GM19463 (cell line): ENCODE results near the gene PKDREJ.

Source experiments
- ATAC-seq: cut with Tn5 transposase; IDR thresholded peaks from one replicate; pipeline ENCODE4 v1.9.1; 2021; ENCODE audit warnings: mild to moderate bottlenecking, moderate library complexity; ENCODE audit not compliant: unreplicated experiment

PKDREJ gene

DNA sequence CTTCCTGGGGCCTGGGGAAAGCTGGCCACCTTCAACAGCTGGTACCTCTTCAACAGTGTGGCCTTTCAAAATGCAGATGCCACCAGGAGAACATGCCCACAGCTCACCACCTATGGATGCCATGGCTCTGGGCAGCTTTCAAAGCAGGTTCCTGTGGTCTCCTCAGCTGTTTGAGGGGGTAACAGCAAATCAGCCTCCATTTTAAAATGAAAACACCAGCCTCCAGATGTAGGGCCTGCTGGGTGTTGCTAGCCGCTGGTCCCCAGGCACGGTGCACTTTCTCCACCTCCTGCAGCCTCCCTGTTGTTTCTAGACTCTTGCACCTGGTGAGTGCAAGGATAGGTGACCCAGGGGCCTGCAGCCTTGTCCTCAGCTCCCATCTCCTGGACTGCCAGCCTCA is 23.1 kb downstream of the PKDREJ start:
- no peak for ATAC-seq

GRCh38 chr22:46239261-46240048 is 23.7 kb downstream of the PKDREJ start:
- no peak for ATAC-seq

- ATAC-seq: no peak
Measured at GRCh38 chr22:46238541-46238940, 24.6 kb downstream of the PKDREJ start.

- ATAC-seq: no peak
Measured at GRCh38 chr22:46237453-46238124, 25.6 kb downstream of the PKDREJ start.

- no peak for ATAC-seq
Measured at GRCh38 chr22:46234969-46235368, 28.2 kb downstream of the PKDREJ start.

GRCh38 chr22:46233231-46233630 is 29.9 kb downstream of the PKDREJ start:
- no peak for ATAC-seq

DNA sequence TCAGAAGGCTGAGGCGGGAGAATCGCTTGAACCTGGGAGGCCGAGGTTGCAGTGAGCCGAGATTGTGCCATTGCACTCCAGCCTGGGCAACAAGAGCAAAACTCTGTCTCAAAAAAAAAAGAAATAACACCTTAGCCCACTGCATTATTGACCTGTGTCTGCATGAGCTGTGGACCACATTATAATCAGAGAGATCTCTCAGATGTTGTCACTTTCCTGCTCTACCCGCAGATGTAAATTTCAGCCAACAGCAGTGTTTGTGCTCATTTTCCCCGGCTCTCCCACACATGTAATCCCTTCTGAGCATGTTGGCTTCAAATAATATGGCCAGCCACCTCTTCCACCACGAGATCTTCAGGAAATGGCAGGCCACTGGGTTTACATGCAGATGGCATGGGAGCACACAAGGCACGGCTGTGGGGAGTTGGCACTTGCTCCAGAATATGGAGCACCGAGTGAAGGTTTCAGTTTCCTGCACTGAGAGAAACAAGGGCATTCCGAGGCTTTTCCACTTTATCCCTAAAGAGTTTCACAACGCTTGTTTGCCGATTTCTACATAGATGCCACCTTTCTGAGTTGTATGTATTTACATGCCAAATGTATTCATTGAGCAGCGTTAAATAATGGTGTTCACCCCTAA is 32.8 kb downstream of the PKDREJ start:
- no peak for ATAC-seq

- ATAC-seq: no peak
Measured at GRCh38 chr22:46229701-46230100, 33.4 kb downstream of the PKDREJ start.

DNA sequence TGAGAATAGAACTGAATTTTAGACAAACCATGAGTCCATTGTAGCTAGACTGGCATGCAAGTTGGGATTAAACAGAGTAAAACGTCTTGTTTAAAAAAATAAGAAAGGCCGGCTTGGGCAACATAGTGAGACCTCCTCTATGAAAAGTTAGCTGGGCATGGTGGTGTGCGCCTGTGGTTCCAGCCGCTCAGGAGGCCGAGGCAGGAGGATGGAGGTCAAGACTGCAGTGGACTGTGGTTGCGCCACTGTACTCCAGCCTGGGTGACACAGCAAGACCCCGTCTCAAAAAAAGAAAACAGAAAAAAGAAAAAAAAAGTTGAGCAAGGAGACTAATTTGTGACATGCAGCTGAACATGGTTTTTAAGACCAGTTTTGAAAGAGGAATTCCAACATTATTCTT is 36.6 kb downstream of the PKDREJ start:
- ATAC-seq: no peak

DNA sequence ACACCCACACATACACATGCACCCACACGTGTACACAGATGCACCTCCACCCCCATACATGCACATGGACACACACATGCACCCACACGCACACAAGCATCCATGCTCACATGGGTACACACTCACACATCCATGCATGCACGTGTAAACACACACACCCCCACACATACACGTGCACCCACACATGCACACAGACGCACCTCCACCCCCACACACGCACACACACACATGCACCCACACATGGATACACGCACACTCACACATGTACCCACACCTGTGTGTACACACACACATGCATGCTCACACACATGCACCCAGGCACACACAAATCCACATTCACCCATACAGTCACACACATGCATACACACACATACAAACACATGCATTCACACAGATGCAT is 37.5 kb downstream of the PKDREJ start:
- no peak for ATAC-seq

DNA sequence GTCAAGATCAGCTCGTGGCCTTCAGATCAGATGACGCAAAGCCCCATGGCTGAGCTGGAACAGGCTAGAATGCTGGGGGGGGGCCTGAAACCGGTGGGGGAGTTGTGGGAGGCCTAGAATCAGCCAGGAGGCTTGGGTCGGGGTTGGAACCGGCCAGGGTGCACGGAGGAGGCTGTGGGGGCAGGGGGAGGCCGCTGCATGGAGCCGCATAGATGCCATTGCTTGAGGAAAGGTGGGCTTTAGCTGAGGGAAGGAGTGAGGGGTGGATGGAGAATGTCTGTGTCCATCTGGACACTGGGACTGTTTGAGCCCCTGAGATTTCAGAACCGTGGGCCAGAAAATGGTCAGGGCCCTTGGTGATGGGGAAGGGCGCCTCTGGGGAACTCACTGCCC is 38.2 kb downstream of the PKDREJ start:
- no peak for ATAC-seq

DNA sequence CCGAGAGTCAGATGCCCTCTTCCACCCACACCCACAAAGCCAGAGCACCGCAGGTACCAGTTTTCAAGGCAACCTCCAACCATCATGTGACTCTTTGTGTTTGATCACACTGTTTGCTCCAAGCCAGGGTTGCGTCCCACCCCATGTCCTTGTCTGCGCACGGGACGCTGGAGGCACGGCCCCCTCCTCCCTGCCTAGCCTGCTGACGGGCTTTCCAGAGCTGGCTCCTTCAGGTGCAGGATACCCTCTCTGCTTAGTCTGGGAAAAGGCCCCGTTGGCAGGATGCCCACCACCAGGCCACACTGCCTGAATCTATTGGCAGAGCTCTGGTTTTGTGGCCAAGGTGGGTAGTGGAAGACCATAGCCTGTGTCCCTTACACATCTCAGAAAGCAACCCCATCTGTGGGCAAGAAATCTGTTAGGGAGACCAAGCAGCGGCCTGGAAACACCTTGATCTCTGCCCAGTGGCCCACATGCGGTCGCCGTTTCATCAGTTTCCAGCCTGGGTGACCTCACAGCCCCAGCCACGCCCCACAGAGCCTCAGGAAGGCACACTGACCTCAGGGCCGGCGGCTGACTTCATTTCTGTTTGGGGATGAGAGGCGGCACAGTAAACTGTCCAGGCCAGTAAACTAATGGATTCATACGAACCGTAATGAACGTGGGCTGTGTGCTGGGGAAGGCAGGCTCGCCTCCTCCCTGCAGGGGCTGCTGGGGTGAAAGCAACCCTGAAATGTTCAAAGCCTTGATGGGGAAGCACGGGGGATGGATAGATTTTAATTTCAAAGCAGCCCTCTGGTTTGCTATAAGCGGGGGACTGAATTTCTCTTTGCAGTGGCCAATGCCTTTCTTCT is 38.9 kb downstream of the PKDREJ start:
- no peak for ATAC-seq

GRCh38 chr22:46220921-46221320 is 42.2 kb downstream of the PKDREJ start:
- ATAC-seq: no peak

DNA sequence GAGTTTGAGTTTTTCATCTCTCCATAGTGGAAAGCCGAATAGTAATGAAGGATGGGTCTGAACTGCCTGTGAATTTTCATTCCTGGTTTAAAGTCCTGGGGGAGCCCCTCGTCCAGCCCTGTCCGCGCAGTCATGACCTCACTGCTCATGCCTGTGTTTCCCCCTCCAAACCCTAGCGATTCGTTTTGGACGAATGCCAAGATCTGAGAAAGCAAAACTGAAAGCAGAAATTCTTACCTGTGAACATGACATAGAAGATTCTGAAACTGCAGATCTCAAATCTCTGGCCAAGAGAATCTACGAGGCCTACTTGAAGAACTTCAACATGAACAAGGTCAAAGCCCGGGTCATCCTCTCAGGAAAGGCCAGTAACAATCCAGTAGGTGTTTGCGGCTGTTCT is 43.5 kb downstream of the PKDREJ start:
- ATAC-seq: no peak

- ATAC-seq: no peak
Measured at GRCh38 chr22:46214616-46215015, 48.5 kb downstream of the PKDREJ start.

DNA sequence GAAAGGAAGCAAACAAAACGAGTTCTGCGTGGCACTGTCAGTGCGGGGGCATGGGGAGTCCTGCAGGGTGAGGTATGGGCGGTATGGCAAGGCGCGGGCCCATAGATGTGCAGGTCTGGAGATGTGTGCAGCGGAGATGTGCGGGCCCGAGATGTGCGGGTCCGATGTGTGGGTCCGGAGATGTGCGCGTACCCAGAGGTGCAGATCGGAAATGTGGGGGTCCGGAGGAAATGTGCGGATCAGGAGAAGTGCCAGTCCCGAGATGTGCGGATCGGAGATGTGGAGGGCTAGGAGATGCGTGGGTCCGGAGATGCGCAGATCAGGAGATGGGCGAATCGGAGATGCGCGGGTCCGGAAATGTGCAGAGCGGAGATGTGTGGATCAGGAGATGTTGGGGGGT is 49.0 kb downstream of the PKDREJ start:
- no peak for ATAC-seq

DNA sequence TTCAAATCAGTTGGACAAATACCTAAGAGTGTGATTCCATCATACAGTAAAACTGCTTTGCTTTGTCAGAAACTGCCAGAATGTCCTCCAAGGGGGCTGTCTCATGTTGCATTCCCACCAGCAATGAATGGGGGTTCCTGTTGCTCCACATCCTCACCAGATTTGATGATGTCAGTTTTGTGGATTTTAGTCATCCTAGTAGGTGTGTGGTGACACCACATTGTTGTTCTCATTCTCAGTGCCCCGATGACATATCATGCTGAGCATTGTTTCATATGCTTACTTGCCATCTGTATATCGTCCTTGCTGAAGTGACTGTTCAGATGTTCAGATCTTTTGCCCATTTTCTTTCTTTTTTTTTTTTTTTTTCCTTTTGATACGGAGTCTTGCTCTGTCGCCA is 50.1 kb downstream of the PKDREJ start:
- ATAC-seq: no peak

DNA sequence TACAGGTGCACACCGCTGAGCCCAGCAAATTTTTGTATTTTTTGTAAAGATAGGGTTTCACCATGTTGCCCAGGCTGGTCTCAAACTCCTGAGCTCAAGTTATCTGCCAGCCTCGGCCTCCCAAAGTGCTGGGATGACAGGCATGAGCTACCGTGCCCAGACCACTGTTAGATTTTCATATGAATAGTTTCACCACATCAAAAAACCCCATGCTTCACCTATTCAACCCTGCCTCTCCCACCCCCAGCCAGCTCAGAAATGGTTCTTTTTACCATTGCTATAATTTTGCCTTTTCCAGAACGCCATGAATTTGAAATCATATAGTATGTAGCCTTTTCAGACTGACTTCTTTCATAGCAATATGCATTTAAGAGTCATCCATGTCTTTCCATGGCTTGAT is 50.9 kb downstream of the PKDREJ start:
- no peak for ATAC-seq

DNA sequence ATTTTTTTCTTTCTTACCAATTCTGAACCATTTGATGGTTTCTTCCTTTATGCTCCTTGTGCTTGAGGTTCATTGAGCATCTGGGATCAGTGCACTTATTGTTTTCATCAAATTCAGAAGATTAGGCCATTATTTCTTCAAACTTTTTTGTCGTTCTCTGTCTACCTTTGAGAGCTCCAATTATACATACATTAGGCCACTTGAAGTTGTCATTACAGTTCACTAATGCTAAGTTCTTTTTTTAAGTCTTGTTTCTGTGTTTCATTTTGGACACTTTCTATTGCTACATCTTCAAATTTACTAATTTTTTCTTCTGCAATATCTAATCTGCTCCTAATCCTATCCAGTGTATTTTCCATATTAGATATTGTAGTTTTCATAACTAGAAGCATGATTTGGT is 53.9 kb downstream of the PKDREJ start:
- no peak for ATAC-seq
